ENCODE measurements around the gene TLK1.

DNA sequence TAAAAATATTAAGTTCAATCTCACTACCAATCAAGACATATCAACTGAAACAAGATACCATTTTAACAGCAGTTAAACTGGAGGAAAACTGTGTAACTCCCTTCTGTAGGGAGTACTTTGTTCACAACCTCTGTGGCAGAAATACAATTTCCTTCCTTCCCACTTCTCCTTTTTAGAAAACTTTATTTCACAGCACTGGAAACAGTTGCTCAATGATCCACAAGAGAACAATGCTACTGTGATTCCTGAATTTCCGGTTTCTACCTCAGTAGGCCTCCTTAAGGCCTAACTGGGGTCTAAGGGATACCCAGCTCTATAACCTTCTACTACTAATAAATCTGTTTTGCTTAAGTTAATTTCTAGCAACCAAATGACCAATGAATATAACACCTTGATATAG lies 14.1 kb downstream of the TLK1 start:
- TF ChIP-seq, protein P1, sequence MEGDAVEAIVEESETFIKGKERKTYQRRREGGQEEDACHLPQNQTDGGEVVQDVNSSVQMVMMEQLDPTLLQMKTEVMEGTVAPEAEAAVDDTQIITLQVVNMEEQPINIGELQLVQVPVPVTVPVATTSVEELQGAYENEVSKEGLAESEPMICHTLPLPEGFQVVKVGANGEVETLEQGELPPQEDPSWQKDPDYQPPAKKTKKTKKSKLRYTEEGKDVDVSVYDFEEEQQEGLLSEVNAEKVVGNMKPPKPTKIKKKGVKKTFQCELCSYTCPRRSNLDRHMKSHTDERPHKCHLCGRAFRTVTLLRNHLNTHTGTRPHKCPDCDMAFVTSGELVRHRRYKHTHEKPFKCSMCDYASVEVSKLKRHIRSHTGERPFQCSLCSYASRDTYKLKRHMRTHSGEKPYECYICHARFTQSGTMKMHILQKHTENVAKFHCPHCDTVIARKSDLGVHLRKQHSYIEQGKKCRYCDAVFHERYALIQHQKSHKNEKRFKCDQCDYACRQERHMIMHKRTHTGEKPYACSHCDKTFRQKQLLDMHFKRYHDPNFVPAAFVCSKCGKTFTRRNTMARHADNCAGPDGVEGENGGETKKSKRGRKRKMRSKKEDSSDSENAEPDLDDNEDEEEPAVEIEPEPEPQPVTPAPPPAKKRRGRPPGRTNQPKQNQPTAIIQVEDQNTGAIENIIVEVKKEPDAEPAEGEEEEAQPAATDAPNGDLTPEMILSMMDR (IDR thresholded peaks at IDR 0.05; ENCODE audit: poor library complexity) = no peak
- no peak for TF ChIP-seq EZH2 (IDR thresholded peaks at IDR 0.05; ENCODE audit: borderline replicate concordance)
- no peak for TF ChIP-seq EZH2phosphoT487 (IDR thresholded peaks at IDR 0.05; ENCODE audit: low read depth, severe bottlenecking, unreplicated experiment)
